Mononuclear cell (primary cell): Measurements from ENCODE around the gene LSR. TPM values are rescaled to one million over a fixed set of nuclear protein-coding genes. Genes with fewer than 3 reads are reported as not detected.

Experiments
- H3K27me3 ChIP-seq: 2 replicates; pipeline ENCODE4 v1.6.0; 2011; ENCODE audit warnings: low read length, control low read depth; ENCODE audit not compliant: insufficient read depth
- H3K4me1 ChIP-seq: 2 replicates; pipeline ENCODE4 v1.5.1; 2011; ENCODE audit warnings: mild to moderate bottlenecking, low read length, control low read depth; ENCODE audit not compliant: insufficient read depth
- H3K4me3 ChIP-seq: 2 replicates; pipeline ENCODE4 v1.5.1; 2011; ENCODE audit warnings: mild to moderate bottlenecking, low read length, moderate library complexity
- H3K9me3 ChIP-seq: 2 replicates; pipeline ENCODE4 v1.5.1; 2011; ENCODE audit warnings: low read depth, mild to moderate bottlenecking, control low read depth, low read length
- total RNA-seq: library from RNA; depleted of rRNA; stranded (reverse); fragments of >200 nt; gene quantifications from one replicate; pipeline ENCODE4 v1.2.3, GENCODE V29; 2012

The LSR gene, protein sequence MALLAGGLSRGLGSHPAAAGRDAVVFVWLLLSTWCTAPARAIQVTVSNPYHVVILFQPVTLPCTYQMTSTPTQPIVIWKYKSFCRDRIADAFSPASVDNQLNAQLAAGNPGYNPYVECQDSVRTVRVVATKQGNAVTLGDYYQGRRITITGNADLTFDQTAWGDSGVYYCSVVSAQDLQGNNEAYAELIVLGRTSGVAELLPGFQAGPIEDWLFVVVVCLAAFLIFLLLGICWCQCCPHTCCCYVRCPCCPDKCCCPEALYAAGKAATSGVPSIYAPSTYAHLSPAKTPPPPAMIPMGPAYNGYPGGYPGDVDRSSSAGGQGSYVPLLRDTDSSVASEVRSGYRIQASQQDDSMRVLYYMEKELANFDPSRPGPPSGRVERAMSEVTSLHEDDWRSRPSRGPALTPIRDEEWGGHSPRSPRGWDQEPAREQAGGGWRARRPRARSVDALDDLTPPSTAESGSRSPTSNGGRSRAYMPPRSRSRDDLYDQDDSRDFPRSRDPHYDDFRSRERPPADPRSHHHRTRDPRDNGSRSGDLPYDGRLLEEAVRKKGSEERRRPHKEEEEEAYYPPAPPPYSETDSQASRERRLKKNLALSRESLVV
- total RNA-seq, result 13.1 TPM

DNA sequence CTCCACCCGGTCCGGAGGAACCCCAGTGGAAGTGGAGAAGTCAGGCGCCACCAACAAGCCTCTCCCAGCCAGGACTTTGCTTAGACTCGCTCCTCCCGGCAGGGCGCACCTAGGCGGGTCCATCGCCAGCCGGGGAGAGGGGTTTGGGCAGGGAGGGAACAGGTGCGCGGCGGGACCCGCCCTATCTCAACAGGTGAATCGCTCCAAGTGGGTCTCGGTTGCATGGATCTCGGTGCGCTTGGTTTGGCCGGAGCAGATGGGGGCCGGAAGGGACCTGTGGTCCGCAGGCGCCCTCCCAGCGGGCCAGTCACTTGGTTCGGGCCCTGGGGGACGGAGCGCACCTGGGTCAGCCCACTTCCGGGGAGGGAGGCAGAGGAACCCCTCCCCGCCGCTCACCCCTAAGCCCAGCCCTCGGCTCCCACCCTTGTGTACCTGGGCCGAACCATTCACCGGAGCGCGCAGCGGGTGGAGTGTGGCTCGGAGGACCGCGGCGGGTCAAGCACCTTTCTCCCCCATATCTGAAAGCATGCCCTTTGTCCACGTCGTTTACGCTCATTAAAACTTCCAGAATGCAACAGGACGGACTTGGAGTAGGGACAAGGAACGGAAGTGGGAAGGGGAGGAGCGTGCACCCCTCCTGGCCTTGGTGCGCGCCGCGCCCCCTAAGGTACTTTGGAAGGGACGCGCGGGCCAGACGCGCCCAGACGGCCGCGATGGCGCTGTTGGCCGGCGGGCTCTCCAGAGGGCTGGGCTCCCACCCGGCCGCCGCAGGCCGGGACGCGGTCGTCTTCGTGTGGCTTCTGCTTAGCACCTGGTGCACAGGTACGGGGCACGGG is at the start of gene LSR:
LSR (plus strand) TSS at position 693 of the 836 bp plus-strand sequence; CDS start at position 714, 21 bp downstream.
- Histone ChIP-seq H3K4me3 (peak within 1 kb of the TSS; percentile 47), H3K9me3 (no peaks in the 10 kb centered on the region), H3K4me1 (peaks cover 24% of the 10 kb centered on the region), H3K27me3 (peaks cover 41% of the 10 kb centered on the region)

DNA sequence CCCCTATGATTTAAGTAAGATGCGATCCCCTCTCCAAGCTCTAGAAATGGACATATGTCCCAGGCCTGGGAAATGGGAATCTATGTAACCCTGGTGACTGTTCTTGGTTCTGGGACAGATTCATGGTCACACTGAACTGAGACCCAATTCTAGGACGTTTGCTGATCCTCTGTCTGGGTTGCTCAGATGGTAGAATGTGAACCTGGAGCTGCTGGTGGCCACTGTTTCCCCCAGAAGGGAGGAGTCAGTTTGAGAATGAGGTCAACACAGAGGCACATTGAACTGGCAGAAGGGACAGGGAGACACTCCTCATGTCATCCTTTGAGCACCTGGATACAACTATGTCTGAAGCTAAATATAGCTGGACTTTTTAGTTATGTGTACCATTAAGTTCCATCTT is 49.3 kb upstream of the LSR start:
- Histone ChIP-seq H3K9me3 (no peaks in the 10 kb centered on the region), H3K27me3 (no peaks in the 10 kb centered on the region), H3K4me1 (peaks cover 14% of the 10 kb centered on the region), H3K4me3 (no peak overlapping the region)

DNA sequence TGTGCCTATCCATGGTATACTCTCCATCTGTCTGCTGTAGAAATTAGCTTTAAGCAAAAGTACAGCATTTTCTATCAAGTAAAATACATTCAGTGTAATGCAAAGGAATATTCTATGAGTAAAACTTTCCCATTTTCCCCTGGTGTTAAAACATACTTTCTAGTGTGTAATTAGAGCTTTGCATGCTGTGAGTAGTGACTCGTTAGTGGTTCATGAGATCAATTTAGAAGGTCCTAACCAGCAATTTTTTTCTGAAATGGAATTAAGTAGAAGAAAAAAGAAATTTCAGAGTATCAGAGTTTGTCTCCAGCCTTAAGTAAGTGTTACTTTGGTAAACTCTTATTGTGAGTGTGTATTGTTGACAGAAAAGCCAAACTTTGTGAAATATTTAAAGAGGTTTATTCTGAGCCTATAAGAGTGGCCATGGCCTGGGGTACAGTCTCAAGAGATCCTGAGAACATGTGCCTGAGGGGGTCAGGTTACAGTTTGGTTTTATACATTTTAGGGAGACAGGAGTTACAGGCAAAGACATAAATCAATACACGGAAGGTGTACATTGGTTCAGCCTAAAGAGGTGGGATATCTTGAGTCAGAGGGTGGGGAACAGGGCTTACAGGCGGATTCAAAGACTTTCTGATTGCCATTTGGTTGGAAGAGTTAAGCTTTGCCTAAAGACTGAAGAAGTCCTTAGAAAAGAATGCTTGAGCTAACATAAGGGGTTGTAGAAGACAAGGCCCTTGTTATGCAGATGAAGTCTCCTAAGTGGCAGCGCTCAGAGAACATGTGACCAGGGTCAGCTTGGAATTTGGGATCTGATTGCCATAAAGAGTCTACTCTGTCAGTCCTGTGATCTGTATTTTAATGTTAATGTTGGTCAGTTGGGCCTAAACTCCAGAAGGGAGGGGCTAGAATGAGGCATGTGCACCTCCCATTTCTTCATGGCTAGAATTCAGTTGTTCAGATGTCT is 45.8 kb upstream of the LSR start:
- H3K9me3 ChIP-seq, result no peaks in the 10 kb centered on the region
- no peak overlapping the region for H3K4me3 ChIP-seq
- no peaks in the 10 kb centered on the region for H3K27me3 ChIP-seq
- peaks cover 49% of the 10 kb centered on the region for H3K4me1 ChIP-seq

DNA sequence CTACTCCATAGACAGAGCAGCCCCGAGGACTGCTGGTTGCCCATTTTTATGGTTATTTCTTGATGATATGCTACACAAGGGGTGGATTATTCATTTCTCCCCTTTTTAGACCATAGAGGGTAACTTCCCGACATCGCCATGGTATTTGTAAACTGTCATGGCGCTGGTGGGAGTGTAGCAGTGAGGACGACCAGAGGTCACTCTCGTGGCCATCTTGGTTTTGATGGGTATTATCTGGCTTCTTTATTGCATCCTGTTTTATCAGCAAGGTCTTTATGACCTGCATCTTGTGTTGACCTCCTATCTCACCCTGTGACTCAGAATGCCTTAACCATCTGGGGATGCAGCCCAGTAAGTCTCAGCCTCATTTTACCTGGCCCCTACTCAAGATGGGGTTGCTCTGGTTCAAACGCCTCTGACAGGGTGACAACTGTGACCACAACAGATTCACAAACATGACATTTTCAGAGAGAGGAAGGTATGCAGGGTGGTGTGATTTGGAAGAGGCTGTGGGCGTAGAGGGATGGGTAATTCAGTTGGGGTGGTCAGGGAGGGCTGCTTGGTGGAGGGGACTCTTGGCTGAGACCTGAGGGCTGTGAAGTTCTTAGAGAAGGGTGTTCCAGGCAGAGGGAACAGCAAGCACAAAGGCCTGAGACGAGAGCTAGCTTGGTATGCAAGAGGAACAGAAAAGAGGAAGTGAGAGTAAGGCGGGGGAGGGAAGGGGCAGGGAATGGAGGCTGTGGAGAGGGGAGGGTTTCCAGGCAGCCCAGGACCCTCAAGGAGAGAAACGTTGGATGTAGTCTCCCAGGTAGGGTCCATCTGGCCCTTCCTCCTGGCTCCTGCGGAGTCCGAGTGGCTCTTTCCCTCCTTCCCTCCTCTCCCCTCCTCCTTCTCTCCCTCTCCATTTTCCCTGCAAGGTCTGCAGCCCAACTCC is 43.7 kb upstream of the LSR start:
- no peaks in the 10 kb centered on the region for H3K27me3 ChIP-seq
- H3K9me3 ChIP-seq, result no peaks in the 10 kb centered on the region
- H3K4me3 ChIP-seq, result no peak overlapping the region
- peaks cover 66% of the 10 kb centered on the region for H3K4me1 ChIP-seq

DNA sequence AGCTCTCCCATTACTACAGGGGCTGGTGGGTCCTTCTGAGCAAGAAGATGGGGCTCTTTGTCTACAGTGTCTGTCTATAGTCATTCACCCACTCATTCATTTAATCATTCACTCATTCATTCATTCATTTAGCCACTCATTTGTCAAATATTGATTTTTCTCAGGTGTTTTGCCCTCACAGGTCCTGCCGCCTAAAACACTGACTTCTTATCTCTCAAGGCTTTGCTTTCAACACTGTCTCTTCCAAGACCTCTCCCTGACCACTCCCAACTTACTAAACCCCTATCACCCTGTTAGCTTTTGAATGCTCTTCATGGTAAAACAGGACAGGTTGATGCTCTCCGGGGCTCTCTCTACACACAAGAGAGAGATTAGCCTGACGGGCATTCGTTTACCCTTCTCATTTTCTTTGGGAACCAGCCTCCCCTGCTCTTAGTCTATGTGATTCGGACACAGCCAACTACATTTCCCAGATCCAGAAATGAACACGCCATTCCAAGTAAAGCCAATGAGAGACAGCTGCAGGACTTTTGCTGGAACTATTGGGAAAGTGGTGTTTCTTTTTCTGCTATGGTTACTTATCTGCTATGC is 43.0 kb upstream of the LSR start:
- H3K4me1 ChIP-seq, result peaks cover 73% of the 10 kb centered on the region
- no peak overlapping the region for H3K4me3 ChIP-seq
- H3K9me3 ChIP-seq, result no peaks in the 10 kb centered on the region
- no peaks in the 10 kb centered on the region for H3K27me3 ChIP-seq

DNA sequence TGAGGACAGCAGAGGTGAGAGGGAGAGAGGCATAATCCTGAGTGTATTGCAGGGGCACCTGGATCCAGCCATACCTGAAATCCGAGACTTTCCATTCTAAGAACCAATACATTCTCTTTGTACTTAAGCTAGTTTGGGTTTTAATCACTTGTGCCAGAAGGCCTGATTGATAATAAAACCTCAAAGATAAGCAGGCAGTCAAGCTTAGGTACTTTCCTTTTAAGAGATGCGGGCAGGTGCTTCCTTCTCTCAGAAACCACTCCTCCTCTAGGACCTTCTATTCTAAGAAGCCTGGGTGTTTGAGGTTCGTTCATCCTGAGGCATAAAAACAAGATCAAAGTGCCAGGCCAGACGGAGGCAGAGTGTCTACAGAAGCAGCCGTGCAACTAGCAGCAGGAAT is 42.4 kb upstream of the LSR start:
- H3K27me3 ChIP-seq, result no peaks in the 10 kb centered on the region
- peaks cover 78% of the 10 kb centered on the region for H3K4me1 ChIP-seq
- no peaks in the 10 kb centered on the region for H3K9me3 ChIP-seq
- H3K4me3 ChIP-seq, result no peak overlapping the region

DNA sequence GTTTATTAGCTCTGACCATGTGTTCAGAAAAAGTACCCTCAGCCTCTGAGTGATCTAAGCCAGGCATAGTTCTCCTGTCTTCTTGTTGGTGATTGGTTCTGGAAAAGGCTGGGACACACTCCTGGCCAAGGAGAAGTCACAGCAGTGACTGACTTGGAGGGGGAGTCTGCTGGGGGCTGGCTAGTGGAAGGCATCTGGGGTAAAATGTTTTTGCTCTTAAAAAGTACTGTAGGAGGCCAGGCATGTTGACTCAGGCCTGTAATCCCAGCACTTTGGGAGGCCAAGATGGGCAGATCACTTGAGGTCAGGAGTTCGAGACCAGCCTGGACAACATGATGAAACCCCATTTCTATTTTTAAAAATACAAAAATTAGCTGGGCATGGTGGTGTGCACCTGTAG is 41.9 kb upstream of the LSR start:
- H3K4me3 ChIP-seq, result no peak overlapping the region
- H3K4me1 ChIP-seq, result peaks cover 83% of the 10 kb centered on the region
- H3K27me3 ChIP-seq, result no peaks in the 10 kb centered on the region

DNA sequence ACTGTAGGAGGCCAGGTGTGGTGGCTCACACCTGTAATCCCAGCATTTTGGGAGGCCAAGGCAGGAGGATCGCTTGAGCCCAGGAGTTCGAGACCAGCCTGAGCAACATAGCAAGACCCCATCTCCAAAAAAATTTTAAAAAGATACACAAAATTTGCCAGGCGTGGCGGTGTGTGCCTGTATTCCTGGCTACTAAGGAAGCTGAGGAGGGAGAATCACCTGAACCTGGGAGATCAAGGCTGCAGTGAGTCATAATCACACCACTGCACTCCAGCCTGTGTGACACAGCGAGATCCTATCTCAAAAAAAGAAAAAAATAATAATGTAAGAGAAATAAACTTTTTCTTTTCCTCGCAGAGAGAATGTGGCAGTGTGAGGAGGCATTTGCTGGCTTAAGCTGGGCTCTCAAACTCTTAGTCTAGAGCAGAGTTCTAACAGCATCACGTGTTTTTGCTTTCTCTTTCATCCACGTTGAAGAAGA is 41.4 kb upstream of the LSR start:
- no peaks in the 10 kb centered on the region for H3K27me3 ChIP-seq
- peaks cover 89% of the 10 kb centered on the region for H3K4me1 ChIP-seq
- no peaks in the 10 kb centered on the region for H3K9me3 ChIP-seq

More for the DNA sequence above, 41.9 kb upstream of the LSR start:
- no peaks in the 10 kb centered on the region for H3K9me3 ChIP-seq

DNA sequence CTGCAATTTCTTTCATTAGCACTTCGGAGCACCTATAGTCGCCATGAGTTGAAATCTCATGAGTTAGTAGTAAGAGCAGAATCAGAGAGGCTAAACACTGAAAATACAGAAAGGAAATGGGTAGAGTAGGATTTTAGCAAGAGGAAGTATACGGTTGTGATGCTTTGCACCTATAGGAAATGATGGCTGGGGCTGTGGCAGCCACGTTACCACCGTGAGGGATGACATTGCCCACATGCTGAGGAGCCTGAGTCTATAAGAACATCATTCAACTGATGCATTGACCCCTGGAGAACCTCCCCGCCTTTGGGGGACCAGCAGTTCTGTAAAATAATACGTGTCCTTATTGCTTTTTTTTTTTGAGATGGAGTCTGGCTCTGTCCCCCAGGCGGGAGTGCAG is 40.7 kb upstream of the LSR start:
- no peaks in the 10 kb centered on the region for H3K9me3 ChIP-seq
- H3K4me1 ChIP-seq, result peaks cover 95% of the 10 kb centered on the region
- H3K4me3 ChIP-seq, result no peak overlapping the region
- no peaks in the 10 kb centered on the region for H3K27me3 ChIP-seq

More for the DNA sequence above, 41.4 kb upstream of the LSR start:
- H3K4me3 ChIP-seq, result no peak overlapping the region

DNA sequence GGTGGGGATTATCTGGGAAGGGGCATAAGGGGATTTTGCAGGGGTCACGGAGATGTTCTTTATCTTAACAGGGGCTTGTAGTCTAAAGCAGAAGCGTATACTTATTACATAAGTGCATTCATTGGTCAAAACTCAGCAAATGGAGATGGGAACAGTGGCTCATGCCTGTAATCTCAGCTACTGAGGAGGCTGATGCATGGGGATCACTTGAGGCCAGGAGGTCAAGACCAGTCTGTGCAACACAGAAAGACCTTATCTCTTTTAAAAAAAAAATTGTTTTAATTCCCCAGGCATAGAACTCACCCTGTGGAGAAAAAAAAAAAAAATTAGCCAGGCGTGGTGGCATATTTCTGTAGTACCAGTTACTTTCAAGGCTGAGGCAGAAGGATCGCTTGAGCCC is 39.2 kb upstream of the LSR start:
- peaks cover 95% of the 10 kb centered on the region for H3K4me1 ChIP-seq
- no peak overlapping the region for H3K4me3 ChIP-seq
- H3K27me3 ChIP-seq, result no peaks in the 10 kb centered on the region
- no peaks in the 10 kb centered on the region for H3K9me3 ChIP-seq

DNA sequence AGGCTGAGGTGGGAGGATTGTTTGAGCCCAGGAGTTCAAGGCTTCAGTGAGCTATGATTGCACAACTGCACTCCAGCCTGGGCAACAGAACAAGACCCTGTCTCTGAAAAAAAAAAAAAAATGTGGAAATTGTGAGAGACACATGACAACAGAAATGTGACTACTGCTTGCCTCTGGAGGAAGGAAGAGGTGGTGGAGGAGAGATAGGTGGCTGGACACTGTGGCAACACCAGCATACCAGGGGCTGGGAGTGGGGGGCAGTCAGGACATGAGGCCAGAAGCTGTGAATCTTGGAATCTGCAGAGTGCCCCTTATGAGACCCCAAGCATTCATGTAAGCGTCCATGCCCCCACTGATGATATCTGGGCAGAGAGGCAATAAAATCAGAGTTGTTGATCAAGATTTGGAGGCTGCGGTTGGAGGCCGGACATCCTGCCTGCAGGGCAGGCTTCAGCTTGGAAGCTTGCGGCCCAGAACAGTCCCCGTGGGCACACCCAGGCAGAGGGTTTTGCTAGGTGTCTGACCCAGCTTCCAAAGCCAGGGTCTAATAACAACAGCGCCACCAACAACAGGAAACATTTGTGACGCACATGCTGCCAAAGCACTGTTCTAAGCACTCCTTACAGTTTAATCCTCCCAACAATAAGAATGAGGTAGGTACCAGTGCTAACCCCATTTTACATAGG is 37.1 kb upstream of the LSR start:
- Histone ChIP-seq H3K4me1 (peaks cover 95% of the 10 kb centered on the region), H3K4me3 (no peak overlapping the region), H3K27me3 (no peaks in the 10 kb centered on the region), H3K9me3 (no peaks in the 10 kb centered on the region)

DNA sequence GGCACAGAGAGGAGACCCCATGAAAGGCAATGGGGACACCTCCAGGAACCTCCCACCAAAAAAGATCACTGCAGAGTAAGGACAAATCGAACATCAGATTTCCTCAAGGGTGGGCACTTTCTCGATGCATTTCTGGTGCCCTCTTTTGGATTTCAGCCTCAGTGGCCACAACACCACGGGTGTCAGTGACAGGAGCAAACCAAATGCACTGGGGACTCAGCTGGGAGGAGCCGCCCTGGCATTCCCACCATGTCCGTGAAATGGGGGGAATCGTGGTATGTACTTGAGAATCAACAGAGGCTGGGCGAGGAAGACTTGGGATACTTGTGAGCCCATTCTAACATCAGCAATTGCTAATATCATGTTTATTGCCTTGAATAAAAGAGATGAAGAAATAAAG is 36.6 kb upstream of the LSR start:
- Histone ChIP-seq H3K4me3 (no peak overlapping the region), H3K9me3 (no peaks in the 10 kb centered on the region), H3K27me3 (no peaks in the 10 kb centered on the region), H3K4me1 (peaks cover 94% of the 10 kb centered on the region)
